HG03432 (cell line): Measurements from ENCODE around the gene PRDM16.

Experiments
- ATAC-seq: cut with Tn5 transposase; IDR thresholded peaks from one replicate; pipeline ENCODE4 v1.9.1; 2021; ENCODE audit warnings: mild to moderate bottlenecking, moderate library complexity; ENCODE audit not compliant: unreplicated experiment

PRDM16 gene

DNA sequence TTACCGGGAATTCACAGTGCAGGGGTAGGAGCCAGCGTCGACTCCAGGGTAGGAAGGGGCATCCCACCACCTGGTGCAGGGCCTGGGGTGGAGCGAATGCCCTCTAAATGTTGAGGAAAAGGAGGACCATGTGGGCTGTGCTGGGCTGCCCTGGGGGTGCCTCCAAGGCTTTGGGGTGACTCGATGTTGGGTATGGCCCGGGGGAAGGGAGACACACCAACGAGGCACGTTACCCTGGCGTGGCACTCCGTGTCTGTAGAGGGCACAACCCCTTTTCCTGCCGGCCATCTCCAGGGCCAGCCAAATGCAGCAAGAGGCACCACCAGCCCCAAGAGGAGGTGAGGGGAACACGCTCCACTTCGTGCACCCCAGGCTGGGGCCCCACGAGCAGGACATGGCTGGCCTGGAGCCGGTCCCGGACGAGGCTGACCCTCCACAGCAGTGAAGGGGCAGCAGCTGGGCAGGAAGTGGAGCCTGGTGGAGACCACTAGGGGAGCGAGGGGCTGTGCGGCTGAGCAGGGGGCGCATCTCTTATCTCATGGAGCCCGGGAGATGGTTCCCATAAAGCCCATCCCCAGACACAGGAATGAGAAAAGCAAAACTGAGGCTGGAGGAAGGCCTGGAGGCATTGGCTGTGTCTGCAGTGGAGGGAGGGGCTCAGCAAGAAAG, 36.5 kb upstream of the PRDM16 start:
- ATAC-seq, result no peak

- no peak for ATAC-seq
Measured at GRCh38 chr1:3033040-3033789, 35.8 kb upstream of the PRDM16 start.

GRCh38 chr1:3033790-3034090, 35.3 kb upstream of the PRDM16 start:
- ATAC-seq, result no peak

GRCh38 chr1:3034162-3034561, 34.8 kb upstream of the PRDM16 start:
- no peak for ATAC-seq

DNA sequence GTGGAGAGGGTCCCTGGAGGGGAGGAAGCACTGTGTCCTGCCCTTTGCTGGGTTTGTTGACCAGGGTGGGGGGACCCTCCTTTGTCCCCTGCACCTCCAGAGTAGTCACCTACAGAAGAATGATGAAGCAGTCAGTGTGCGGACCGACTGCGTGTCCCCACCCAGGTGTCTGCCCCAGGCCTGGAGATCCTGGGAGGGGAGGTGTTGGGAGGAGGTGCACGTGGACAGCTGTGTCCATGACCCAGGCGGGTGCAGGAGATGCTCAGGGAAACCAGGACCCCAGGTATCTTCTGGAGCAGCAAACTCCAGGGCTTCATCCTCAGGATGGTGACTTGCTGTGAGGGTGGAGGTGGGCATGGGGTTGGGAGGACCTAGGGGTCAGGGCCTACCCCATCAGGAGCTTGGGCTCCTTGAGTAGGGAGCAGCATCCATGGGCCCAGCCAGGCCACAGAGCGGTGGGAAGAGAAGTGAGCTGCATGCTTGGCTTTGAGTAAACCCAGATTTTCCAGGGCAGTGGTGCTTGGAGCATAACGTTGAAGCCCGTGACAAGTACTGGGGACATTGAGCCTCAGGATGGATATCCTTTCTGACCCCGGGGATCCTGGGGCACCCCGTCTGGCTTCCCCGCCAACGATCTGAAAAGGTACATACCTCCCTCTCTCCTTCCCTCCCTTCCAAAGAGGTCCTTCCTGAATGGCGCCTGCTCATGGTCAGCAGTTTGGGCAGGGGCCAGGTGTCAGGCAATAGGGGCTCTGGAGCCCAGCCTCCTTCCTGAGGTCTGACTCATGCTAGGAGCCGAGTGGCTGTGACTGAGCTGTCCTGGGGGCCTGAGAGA, 34.1 kb upstream of the PRDM16 start:
- no peak for ATAC-seq

DNA sequence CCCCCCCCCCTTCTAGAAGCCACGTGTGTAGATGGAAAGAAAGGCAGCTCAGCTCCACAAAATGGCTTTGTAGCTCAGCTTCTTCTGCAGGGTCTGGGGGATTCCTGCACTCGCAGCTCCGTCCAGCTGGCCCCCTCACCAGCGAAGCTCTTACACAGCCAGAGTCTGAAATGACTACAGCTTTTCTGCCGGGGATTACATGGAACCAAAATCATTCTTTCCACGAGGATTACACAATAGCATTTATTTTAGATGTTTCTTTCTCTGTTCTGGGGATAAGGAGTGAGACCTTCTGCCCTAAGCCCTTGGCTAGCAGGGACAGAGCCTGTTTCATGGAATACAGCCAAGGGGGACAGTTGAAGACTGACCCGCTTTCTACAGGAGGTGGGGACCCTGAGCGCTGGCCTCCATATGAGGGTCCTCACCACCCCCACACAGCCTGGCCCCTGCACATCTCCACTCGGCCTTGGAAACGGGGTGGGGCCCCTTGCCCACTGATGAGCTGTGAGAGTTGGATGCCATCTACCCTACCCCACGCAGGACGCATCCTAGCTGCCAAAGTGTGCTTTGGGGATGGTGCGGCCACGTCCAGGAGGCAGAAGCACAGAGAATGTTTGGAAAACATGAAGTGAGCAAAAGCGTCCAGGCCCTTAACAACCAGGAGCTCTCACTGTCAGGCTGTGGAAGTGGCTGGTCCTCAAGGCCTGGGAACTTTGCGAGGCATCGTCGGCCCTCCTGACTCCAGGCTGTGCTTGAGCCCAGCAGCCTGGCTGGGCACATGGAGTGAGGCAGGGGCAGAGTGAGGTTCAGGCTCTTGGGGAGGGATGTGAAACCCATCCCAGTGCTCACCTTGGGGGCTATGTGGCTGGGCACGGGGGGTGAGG, 33.2 kb upstream of the PRDM16 start:
- no peak for ATAC-seq

- ATAC-seq, result no peak
Measured at GRCh38 chr1:3036447-3037280, 32.3 kb upstream of the PRDM16 start.

- ATAC-seq, result no peak
Measured at GRCh38 chr1:3037281-3038040, 31.5 kb upstream of the PRDM16 start.

DNA sequence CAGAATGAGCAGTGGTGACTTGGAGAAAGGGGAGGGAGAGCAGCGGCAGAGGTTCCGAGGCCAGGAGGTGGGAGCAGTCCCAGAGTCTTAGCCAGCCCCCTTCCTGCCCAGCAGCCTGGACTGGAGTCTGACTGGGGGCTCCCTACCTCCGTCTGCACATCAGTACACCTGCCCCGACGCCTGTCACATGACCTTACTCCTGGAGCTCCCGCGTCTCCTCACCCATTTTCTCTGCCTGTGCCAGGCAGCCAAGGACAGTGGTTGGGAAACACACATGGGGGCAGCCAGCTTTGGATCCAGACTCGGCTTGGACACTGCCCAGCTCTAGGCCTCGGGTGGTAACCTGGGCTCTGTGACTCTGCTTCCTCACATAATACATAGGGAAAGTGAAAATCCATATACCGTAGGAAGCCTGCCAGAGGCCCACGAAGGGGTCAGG, 30.9 kb upstream of the PRDM16 start:
- ATAC-seq, result no peak

- no peak for ATAC-seq
Measured at GRCh38 chr1:3038571-3039181, 30.3 kb upstream of the PRDM16 start.

- no peak for ATAC-seq
Measured at GRCh38 chr1:3040004-3040403, 29.0 kb upstream of the PRDM16 start.

- no peak for ATAC-seq
Measured at GRCh38 chr1:3042481-3042880, 26.5 kb upstream of the PRDM16 start.

DNA sequence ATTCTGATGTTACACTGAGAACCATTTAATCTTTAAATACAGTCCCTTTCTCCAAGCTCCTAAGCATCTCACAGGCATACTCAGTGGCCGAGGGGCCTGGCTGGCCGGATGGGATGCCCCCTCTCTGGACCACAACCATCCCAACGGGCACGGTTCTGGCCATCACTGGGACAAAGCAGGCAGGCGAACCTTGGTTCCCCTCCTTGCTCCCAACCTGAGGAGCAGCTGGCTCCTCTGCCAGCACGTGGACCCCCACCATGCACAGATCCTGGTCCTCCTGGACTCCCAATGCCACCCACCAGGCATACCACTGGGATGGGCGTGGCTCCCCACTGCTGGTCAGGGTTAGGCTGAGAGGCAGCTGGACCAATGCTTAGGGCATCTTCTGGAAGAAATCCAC, 19.8 kb upstream of the PRDM16 start:
- ATAC-seq, result no peak

DNA sequence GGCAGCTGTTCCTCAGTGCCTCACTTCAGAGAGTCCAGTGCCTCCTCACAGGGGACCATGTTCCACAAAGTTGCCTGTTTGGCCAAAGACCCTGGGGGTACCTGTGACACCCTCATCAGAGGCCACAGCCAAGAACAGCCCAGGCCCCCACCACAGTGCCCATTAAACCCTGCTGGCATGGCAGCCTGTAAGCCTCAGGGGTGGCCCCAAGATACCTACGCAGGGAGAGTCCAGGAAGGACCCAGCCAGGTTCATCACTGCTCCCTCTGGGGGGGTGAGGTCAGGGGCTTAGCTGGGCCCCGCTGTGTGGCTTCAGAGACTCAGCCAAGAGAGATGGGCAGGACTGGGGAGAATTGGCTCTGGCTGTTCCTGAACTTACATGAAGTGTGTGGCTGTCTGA, 19.1 kb upstream of the PRDM16 start:
- no peak for ATAC-seq

DNA sequence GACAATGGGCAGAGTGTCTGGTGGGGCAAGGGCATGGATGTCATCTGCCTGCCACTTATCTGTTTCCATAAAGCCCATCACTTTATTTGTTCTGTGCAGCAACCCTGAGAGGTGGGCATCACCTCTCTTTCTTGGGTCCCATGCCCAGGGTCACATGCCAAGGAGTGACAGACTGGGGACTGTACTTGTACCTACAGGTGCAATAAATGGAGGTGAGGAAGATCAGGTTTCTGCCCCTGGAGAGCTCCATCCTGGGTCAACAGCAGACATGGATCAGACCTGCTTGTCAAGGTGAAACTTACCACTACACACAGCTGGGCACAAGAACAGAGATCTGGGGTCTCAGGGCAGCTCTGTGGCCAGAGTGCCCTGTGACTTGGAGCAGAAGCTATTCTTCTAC, 18.4 kb upstream of the PRDM16 start:
- no peak for ATAC-seq

- ATAC-seq, result no peak
Measured at GRCh38 chr1:3051270-3052268, 17.4 kb upstream of the PRDM16 start.

DNA sequence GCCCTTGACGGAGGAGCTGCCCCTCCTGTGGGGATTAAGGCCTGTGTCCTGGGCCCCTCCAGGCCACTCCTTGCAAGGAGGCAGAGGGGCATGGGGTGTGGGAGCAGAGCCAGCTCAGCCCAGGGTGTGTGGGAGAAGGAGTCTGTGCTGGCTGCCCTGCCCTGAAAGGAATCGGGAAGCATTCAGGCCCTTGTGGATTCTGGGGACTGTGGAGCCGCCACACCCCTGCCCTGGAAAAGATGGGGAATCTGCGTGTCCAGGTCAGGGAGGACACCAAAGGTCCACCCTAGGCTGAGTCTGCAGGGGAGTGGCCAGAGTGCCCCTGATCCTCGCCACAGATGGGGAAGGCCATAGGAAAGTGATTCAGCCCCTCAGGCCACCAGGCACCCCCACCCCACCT, 16.5 kb upstream of the PRDM16 start:
- no peak for ATAC-seq
